Measurements from ENCODE around the gene AQP3.

- TF ChIP-seq CTCF (CRISPR knock-in tag; IDR thresholded peaks at IDR 0.05) (no peak), HHEX (CRISPR knock-in tag; IDR thresholded peaks at IDR 0.05) (no peak), U2AF1 (optimal IDR thresholded peaks at IDR 0.05; ENCODE audit: low read depth, low read length) (no peak), FLYWCH1 (CRISPR knock-in tag; IDR thresholded peaks at IDR 0.05) (no peak), ZBTB7A (CRISPR knock-in tag; IDR thresholded peaks at IDR 0.05) (no peak), CHD2 (IDR thresholded peaks at IDR 0.05; ENCODE audit: low read depth, low read length) (no peak), MAFK (conservative IDR thresholded peaks at IDR 0.05 in 1 of 2, IDR thresholded peaks at IDR 0.05 in 1 of 2; ENCODE audit: low read length in 2 of 2) (no peak), ZSCAN30 (CRISPR knock-in tag; IDR thresholded peaks at IDR 0.05) (no peak), ZNF646 (CRISPR knock-in tag; IDR thresholded peaks at IDR 0.05) (no peak)
- TF ChIP-seq, protein P1, sequence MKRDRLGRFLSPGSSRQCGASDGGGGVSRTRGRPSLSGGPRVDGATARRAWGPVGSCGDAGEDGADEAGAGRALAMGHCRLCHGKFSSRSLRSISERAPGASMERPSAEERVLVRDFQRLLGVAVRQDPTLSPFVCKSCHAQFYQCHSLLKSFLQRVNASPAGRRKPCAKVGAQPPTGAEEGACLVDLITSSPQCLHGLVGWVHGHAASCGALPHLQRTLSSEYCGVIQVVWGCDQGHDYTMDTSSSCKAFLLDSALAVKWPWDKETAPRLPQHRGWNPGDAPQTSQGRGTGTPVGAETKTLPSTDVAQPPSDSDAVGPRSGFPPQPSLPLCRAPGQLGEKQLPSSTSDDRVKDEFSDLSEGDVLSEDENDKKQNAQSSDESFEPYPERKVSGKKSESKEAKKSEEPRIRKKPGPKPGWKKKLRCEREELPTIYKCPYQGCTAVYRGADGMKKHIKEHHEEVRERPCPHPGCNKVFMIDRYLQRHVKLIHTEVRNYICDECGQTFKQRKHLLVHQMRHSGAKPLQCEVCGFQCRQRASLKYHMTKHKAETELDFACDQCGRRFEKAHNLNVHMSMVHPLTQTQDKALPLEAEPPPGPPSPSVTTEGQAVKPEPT (CRISPR knock-in tag; IDR thresholded peaks at IDR 0.05; ENCODE audit: low read depth), result no peak
Observed at GRCh38 chr9:33489066-33489465, 41.7 kb upstream of the AQP3 start.

All from HepG2 (cell line).